Osteoblast (primary cell): ENCODE data around the gene RIMBP2. TPM values are rescaled to one million over a fixed set of nuclear protein-coding genes. Genes with fewer than 3 reads are reported as not detected.

Experiments used
- DNase-seq: peaks from one replicate; pipeline ENCODE4 v3.0.0; 2011; ENCODE audit warnings: low spot score, mixed read lengths; ENCODE audit not compliant: insufficient read length; ENCODE audit errors: missing footprints
- H2AFZ ChIP-seq: 2 replicates; pipeline ENCODE4 v1.6.0; 2011; ENCODE audit warnings: mild to moderate bottlenecking, low read length
- H3K27ac ChIP-seq: 2 replicates; pipeline ENCODE4 v1.5.1; 2011; ENCODE audit warnings: mild to moderate bottlenecking, low read depth, low read length, moderate library complexity
- H3K27me3 ChIP-seq: 2 replicates; pipeline ENCODE4 v1.6.0; 2012; ENCODE audit warnings: mild to moderate bottlenecking, control low read depth, inconsistent platforms, low read length, moderate library complexity; ENCODE audit not compliant: insufficient read depth
- H3K36me3 ChIP-seq: 2 replicates; pipeline ENCODE4 v1.5.1; 2011; ENCODE audit warnings: mild to moderate bottlenecking, low read length, control low read depth, moderate library complexity; ENCODE audit not compliant: insufficient read depth
- H3K4me1 ChIP-seq: 2 replicates; pipeline ENCODE4 v1.5.1; 2011; ENCODE audit warnings: mild to moderate bottlenecking, low read length, control low read depth, moderate library complexity; ENCODE audit not compliant: insufficient read depth
- H3K4me2 ChIP-seq: 2 replicates; pipeline ENCODE4 v1.6.0; 2011; ENCODE audit warnings: mild to moderate bottlenecking, low read length; ENCODE audit not compliant: insufficient read depth
- H3K4me3 ChIP-seq: fragments of 200-600 bp; sonication (generic); 3 replicates; pipeline ENCODE4 v1.5.1; 2012; ENCODE audit warnings: mild to moderate bottlenecking, low read length, inconsistent platforms; ENCODE audit not compliant: insufficient read depth
- H3K79me2 ChIP-seq: 2 replicates; pipeline ENCODE4 v1.6.0; 2012; ENCODE audit warnings: mild to moderate bottlenecking, low read length, control low read depth, inconsistent platforms; ENCODE audit not compliant: insufficient read depth
- H3K9me3 ChIP-seq: 2 replicates; pipeline ENCODE4 v1.5.1; 2011; ENCODE audit warnings: low read depth, low read length, control low read depth
- H4K20me1 ChIP-seq: 2 replicates; pipeline ENCODE4 v1.6.0; 2012; ENCODE audit warnings: mild to moderate bottlenecking, low read length, control low read depth; ENCODE audit not compliant: insufficient read depth
- total RNA-seq: library from RNA; depleted of rRNA; stranded (reverse); fragments of >200 nt; gene quantifications from 2 replicates; pipeline ENCODE4 v1.2.3, GENCODE V29; 2012
- TF ChIP-seq, protein P1 (sequence below): IDR thresholded peaks from 2 replicates; pipeline ENCODE4 v1.5.1; 2011; ENCODE audit warnings: mild to moderate bottlenecking, low read depth, low read length, moderate library complexity; ENCODE audit errors: extremely low read depth

The RIMBP2 gene
- total RNA-seq, 1 donor: not detected

- no peaks in the 10 kb centered on the region for H3K9me3 ChIP-seq
- H3K27me3 ChIP-seq: no peaks in the 10 kb centered on the region
- DNase-seq: no peak
- no peaks in the 10 kb centered on the region for H3K4me1 ChIP-seq
- no peak overlapping the region for H2AFZ ChIP-seq
- H3K79me2 ChIP-seq: no peaks in the 10 kb centered on the region
- H3K4me3 ChIP-seq: no peak overlapping the region
- H3K4me2 ChIP-seq: no peak overlapping the region
- no peaks in the 10 kb centered on the region for H3K36me3 ChIP-seq
- TF ChIP-seq, protein P1, sequence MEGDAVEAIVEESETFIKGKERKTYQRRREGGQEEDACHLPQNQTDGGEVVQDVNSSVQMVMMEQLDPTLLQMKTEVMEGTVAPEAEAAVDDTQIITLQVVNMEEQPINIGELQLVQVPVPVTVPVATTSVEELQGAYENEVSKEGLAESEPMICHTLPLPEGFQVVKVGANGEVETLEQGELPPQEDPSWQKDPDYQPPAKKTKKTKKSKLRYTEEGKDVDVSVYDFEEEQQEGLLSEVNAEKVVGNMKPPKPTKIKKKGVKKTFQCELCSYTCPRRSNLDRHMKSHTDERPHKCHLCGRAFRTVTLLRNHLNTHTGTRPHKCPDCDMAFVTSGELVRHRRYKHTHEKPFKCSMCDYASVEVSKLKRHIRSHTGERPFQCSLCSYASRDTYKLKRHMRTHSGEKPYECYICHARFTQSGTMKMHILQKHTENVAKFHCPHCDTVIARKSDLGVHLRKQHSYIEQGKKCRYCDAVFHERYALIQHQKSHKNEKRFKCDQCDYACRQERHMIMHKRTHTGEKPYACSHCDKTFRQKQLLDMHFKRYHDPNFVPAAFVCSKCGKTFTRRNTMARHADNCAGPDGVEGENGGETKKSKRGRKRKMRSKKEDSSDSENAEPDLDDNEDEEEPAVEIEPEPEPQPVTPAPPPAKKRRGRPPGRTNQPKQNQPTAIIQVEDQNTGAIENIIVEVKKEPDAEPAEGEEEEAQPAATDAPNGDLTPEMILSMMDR: no peak
- no peaks in the 10 kb centered on the region for H4K20me1 ChIP-seq
- no peak overlapping the region for H3K27ac ChIP-seq
Measured at GRCh38 chr12:130710733-130711080, 5.4 kb downstream of the RIMBP2 start.

- H2AFZ ChIP-seq: no peak overlapping the region
- H3K36me3 ChIP-seq: no peaks in the 10 kb centered on the region
- H3K4me3 ChIP-seq: no peak overlapping the region
- DNase-seq: peak; percentile 75
- TF ChIP-seq, protein P1: no peak
- H3K9me3 ChIP-seq: no peaks in the 10 kb centered on the region
- H3K4me2 ChIP-seq: no peak overlapping the region
- H3K27me3 ChIP-seq: no peaks in the 10 kb centered on the region
- H3K4me1 ChIP-seq: no peaks in the 10 kb centered on the region
- no peak overlapping the region for H3K27ac ChIP-seq
- no peaks in the 10 kb centered on the region for H4K20me1 ChIP-seq
- no peaks in the 10 kb centered on the region for H3K79me2 ChIP-seq
Measured at GRCh38 chr12:130709971-130710732, 5.9 kb downstream of the RIMBP2 start.

GRCh38 chr12:130709151-130709970, 6.7 kb downstream of the RIMBP2 start:
- Histone ChIP-seq H3K4me1 (no peaks in the 10 kb centered on the region), H3K36me3 (no peaks in the 10 kb centered on the region), H2AFZ (no peak overlapping the region), H3K4me2 (no peak overlapping the region), H3K27ac (no peak overlapping the region), H3K27me3 (no peaks in the 10 kb centered on the region), H4K20me1 (no peaks in the 10 kb centered on the region), H3K4me3 (no peak overlapping the region), H3K79me2 (no peaks in the 10 kb centered on the region), H3K9me3 (no peaks in the 10 kb centered on the region)
- TF ChIP-seq, protein P1: no peak
- DNase-seq: peak; percentile 49

GRCh38 chr12:130708648-130709047, 7.5 kb downstream of the RIMBP2 start:
- Histone ChIP-seq H3K9me3 (no peaks in the 10 kb centered on the region), H3K4me2 (no peak overlapping the region), H3K4me3 (no peak overlapping the region), H3K79me2 (no peaks in the 10 kb centered on the region), H4K20me1 (no peaks in the 10 kb centered on the region), H3K27me3 (no peaks in the 10 kb centered on the region), H3K27ac (no peak overlapping the region), H2AFZ (no peak overlapping the region), H3K4me1 (no peaks in the 10 kb centered on the region), H3K36me3 (no peaks in the 10 kb centered on the region)
- TF ChIP-seq, protein P1: no peak
- DNase-seq: peak; percentile 32
